RPMI7951 (cell line): Measurements from ENCODE around the gene DENND5A. TPM values are rescaled to one million over a fixed set of nuclear protein-coding genes. Genes with fewer than 3 reads are reported as not detected.
"Not testable (repeated sequence)": the region's sequence is repeated elsewhere in the genome, so short reads cannot be mapped to it uniquely, and the experiment has no call there.

Experiments
- DNase-seq: peaks from one replicate; pipeline ENCODE4 v3.0.0-alpha.2; 2012; ENCODE audit warnings: low read depth
- total RNA-seq: library from RNA; depleted of rRNA; stranded (reverse); fragments of >200 nt; shearing (Covaris generic); gene quantifications from 2 replicates; pipeline ENCODE4 v1.2.3, GENCODE V29; 2014; rRNA removed

DENND5A gene
- total RNA-seq, 1 experiment from 2014 or later: 80.6 TPM

- DNase-seq: not testable (repeated sequence)
Observed at GRCh38 chr11:9097186-9097943, 167.8 kb downstream of the DENND5A start.

DNA sequence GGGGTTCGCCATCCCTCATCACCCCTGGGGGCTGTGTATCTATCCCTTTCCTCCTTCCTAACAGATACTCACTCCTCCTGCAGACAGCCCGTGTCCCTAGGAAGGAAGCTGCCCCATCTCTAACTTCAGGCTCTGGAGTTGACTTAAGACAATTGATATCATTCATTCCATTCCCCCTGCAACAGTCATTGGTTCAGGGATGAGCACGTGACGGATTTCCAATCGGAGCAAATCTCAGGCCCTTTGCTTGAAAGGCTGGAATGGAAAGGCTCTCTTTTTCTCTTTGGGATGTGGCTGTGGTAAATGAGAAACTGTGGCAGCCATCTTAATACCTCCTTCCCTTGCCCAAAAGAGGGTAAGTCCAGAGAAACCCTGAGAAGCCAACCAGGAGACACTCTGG is 168.7 kb downstream of the DENND5A start:
- no peak for DNase-seq

DNA sequence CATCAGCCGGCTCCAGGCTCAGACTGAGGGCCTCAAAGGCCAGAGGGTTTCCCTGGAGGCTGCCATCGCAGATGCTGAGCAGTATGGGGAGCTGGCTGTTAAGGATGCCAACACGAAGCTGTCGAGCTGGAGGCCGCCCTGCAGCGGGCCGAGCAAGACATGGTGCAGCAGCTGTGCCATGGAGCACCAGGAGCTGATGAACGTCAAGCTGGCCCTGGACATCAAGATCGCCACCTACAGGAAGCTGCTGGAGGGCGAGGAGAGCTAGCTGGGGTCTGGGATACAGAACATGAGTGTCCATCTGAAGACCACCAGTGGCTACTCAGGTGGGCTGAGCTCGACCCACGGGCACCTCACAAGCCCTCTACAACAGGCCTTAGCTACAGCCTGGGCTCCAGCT is 169.7 kb downstream of the DENND5A start:
- DNase-seq: no peak

GRCh38 chr11:9094420-9094819 is 170.7 kb downstream of the DENND5A start:
- DNase-seq: no peak

DNA sequence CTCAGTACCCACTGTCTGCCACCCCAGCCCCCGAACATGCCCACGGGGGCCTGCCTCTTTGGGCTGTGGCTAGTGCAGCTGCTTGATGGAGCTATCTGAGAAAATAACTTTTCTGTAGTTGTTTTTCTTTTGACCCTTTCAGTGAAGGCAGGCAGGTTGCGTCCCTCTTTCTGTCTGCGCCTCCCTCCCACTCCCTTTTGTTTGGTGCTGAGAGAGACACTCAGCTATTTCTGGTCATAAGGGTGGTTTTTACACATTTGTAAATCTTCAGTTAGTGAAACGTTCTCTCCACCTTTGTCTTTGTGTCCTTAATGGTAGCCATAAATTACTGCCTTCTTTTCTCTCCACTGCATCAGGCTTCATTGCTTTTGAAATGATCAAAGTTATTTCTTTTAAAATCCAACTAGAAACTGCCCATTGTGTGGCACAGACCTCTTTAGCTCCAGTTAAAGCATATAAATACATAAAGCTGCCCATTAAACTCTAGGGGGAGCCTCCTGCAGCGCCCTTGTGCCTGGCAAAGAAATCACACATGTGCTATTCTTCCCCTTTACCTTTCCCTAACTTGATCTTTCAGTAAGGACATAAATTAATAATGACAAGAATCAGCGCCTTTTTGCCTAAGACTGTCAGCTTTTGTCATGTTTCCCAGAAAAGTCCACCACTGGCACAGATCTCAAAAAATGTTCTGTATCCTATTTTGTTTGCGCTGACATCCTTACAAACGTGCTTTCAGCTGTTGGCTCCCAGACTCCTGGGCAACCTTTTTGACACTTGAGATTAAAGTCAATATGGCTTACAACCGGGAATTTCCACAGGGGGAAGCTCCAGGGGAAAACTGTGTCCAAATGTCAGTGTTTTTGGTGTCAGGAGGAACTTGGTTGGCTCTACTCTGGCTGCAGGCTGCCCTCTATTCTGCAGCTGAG is 172.0 kb downstream of the DENND5A start:
- no peak for DNase-seq

DNA sequence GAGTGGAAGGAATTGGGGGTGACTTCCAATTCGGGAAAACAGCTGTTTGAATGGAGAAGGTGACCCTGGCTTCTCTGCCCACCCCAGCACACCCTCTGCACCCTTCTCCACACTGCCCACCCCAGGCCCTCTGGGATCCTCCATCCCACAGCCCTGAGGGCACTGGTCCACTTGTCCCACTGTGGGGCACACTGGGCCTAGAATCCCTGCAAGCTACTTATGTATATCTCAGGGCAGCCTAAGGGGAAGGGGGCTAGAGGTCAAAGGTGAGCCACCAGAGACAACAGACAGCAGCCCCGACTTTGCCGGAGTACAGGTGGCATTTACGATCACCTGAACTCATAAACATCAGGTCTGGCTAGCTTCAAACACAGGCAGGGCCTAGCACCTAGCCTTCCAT is 173.1 kb downstream of the DENND5A start:
- DNase-seq: no peak

DNA sequence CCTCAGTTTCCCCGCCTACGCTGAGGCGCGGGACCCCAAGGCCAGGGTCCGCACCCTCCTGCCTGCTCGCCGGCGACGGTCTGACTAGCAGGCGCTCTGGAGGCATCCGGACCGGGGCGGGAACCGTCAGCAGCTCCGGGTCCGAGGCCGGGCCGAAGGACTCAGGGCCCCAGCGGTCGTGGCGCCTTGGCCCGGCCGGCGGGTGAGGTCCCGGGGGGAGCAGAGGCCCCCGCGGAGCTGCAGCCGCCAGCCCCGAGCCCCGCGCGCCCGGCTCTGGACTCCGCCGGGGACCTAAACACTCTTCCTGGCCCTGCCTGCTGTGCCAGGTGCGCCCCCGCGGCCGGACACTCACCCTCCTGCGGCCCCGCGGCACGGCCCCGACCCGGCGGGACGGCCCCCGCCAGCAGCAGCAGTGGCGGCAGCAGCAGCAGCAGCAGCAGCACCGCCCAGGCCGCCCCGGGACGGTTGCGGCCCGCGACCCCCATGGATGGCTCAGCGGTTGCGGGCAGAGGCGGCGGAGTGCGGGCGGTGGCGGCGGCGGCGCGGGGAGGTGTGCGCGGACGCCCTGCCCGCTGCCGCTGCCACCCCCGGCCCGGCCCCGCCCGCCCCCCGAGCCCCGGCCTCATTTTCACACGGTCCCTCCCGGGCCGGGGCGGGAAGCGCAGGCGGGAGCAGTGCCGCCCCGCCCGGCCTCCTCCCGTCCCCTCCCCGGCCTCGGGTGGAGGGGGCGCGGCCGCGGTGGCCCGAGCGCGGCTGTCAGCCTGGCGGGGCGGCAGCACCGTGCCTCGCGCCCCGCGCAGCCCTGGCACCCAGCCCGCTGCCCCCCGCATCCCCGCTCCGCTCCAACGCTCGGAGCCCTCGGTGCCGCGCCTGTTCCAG is 173.9 kb downstream of the DENND5A start, which contains the start of gene SCUBE2:
SCUBE2 (minus strand) TSS at position 556 of the 879 bp plus-strand sequence; CDS start at position 485, 71 bp downstream.
- DNase-seq: no peak

GRCh38 chr11:9090488-9091043 is 174.6 kb downstream of the DENND5A start:
- DNase-seq: no peak

DNA sequence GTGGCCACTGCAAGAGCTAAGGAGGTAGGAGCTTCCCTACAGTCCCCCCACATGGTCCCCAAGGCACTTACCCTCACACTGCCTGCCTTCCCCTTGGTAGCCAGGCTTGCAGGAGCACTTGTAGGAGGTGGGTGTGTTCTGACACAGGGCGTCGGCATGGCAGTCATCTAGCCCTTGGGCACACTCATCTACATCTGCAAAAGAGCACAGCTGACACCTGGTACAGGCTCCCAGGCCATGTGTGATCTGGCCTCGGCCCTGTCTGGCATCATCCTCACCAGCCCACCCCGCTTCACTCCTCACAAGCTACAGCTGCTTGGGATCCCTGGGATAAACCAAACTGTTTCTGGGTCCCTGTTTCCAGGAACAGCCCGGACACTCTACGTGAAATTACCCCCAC is 175.5 kb downstream of the DENND5A start:
- DNase-seq: no peak

GRCh38 chr11:9089061-9089460 is 176.1 kb downstream of the DENND5A start:
- DNase-seq: no peak

Other genes starting within 250 kb of the DENND5A start
- gene SCUBE2, start 173.8 kb downstream of the DENND5A start, total RNA-seq: 0.36 and 0.88 TPM in 2 replicates
- 26.9 and 28.4 TPM in 2 replicates for gene TMEM41B, start 49.2 kb upstream of the DENND5A start, total RNA-seq
- gene IPO7, start 119.3 kb upstream of the DENND5A start, total RNA-seq: 79.0 and 88.7 TPM in 2 replicates
- gene ZNF143, start 195.7 kb upstream of the DENND5A start, total RNA-seq: 25.1 and 34.7 TPM in 2 replicates